Measurements from ENCODE around the gene PDE4A.

PDE4A gene

GRCh38 chr19:10516671-10517286 is 96.4 kb downstream of the PDE4A start:
- DNase-seq = no peak

- DNase-seq = no peak
These were observed 97.0 kb downstream of the PDE4A start, which contains the start of gene S1PR5 for GRCh38 chr19:10517361-10517759. Gene S1PR5, minus strand, starts transcription at chr19:10517447. Its CDS starts 2,436 bp downstream, at chr19:10515011.

GRCh38 chr19:10517760-10518443 is 97.6 kb downstream of the PDE4A start:
- no peak for DNase-seq

GRCh38 chr19:10518444-10519361 is 98.4 kb downstream of the PDE4A start:
- no peak for DNase-seq

All from activated CD4-positive, alpha-beta T cell treated with anti-CD3 and anti-CD28 coated beads, Interleukin-2, amount 50 U/mL, for 16 hours (primary cell).